GM19452 (cell line): ENCODE data around the gene ATP6V1C2.
"Not testable (repeated sequence)": the region's sequence is repeated elsewhere in the genome, so short reads cannot be mapped to it uniquely, and the experiment has no call there.

Source experiments
- ATAC-seq: cut with Tn5 transposase; IDR thresholded peaks from one replicate; pipeline ENCODE4 v1.9.1; 2021; ENCODE audit not compliant: unreplicated experiment

The ATP6V1C2 gene

DNA sequence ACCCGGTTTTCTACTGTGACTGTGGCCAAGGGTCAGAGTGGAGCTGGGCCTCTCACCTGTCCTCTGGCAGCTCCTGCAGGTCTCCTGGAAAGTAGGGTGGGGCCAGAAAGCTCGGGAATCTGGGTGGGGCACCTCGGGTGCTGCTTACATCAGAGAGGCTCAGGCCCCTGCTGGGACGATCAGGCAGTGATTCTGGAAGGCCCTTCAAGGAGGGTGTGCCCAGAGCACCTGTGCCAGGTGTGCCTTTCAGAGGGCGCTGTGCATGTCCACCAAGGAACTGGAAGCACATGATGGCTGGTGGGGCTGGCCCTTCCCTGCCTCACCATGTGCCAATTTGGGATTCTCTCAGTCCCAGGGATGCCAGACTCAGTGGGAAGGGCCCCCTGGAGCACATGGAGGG, 44.0 kb downstream of the ATP6V1C2 start:
- no peak for ATAC-seq

DNA sequence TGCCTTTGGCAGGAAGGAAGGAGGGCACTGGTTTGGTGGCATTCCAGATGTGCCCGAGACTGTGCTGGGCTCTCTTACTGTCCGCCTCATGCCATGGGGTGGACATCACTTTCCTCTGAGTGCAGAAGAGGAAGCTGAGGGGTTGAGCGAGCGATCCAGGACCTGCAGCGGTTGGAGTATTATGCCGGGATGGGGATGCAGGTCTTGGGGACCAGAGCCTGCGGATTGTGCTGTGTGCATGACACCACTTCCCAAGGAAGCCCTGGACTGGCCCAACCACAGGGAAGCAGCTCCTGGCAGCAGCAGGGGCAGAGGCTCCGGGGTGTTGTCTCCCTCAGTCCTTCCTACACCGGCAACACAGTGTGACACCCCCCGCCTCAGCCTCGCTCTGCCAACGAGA, 44.5 kb downstream of the ATP6V1C2 start:
- no peak for ATAC-seq

DNA sequence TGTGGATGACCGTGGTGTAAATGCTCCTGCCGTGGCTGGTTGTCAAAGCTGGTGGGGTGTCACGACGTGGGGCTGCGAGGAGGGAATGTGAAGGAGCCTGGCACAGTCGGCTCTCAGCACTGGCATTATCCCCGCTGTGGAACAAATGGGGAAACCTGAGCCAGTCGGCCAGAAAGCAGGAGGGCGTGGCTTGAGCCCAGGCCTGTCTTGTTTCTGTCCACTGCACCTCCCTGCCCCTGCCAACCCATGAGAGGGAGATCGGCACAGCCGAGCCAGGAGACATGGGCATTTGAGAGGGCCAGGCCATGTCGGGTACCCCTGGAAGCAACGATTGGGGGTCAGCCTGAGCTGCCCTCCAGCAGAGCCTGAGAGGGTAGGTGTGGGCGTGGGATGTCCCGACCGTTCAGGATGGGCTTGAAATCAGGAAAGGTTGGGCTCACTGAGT, 46.7 kb downstream of the ATP6V1C2 start:
- ATAC-seq: no peak

DNA sequence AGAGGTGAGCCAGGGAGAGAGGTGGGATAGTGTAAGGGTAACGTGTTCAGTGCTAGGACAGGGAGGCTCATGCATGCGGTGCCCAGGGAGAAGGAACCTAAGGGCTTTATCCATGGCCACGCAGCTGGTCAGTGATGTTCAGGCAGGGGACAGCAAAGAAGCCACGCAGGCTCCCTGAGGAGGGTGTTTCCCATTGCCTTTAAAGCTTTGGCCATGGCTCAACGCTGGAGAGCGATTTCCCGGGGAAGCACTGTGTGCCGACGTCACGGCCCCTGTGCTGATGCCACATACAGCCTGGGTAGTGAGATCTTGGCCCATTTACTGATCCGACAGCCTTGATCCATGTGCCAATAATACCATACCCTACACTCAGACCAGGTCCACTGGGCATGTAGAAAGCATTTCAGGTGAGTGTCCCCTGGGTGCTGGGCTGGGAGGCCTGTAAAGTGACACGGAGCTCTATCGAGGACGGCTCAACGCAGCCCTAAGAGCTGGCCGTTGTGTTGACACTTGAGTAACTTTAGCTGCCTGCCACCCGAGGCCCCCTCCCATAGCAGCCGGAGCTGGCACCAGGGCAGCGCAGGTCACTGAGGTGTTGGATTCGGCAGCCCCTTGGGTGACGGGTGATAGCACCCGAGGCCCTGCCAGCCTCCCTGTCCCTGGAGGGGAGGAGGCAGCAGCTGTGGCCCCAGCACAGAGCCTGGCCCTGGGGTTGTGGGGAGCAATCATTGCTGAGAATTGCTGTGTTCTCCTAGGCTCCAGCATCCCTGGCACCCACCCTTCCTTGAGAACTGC, 49.7 kb downstream of the ATP6V1C2 start:
- ATAC-seq: no peak

DNA sequence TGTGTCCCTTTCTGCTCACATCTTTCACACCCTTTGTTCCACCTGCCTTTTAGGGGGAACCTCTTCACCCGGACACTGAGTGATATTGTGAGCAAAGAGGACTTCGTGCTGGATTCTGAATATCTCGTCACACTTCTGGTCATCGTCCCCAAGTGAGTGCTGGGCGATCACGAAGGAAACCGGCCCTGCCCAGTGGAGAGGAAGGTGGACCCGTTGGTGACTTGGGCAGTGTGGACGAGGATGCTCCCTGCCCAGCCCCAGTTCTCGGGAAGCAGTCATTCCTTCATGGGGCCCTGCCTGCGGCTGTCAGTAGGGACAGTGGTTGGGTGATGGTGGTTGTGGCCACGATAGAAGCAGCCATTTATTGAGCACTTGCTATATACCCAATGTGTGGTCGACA, 50.4 kb downstream of the ATP6V1C2 start:
- no peak for ATAC-seq

DNA sequence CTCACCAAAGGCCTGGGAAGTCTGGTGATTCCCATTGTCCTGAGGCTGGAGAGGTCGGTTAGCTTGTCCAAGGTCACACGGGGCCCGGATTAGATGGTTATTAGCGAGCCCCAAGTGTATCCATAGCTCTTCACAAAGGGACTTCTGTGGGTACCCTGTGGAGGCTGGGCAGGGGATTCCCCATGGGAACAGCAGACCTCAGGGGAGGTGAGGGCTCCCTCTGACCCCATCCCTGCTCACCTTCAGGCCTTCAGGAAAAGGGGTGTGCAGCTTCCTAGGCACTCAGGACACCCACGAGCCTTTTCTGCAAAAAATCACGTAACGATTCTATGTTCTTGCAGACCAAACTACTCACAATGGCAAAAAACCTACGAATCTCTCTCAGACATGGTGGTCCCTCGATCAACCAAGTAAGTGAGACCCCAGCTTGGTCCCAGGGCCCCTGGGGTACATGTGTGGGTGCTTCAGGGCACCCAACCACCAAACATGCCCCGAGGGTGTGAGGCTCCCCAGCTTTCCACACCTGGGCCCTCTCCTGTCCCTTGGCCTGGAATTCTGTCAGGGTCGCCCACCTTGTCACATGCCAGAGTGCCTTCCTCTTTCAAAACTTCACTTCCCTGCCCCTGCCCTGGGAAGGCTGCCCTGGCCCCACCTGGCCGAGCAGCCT, 50.9 kb downstream of the ATP6V1C2 start:
- no peak for ATAC-seq

DNA sequence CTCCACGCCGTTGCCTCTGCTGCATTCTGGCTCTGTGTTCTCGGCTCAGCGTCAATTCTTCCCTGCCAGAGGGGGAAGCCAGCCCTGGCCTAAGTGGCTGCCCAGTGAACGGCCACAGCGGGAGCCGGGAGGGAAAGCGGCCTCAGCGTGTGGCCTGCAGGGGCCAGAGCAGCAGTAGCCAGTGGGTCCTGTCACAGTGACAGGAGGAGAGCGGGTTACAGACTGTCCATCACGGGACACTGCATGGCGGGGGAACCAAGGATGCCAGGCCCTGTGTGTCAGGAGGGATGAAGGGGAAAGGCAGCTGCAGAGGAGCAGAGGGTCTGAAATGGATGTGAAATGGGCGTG, 51.4 kb downstream of the ATP6V1C2 start:
- ATAC-seq: no peak

DNA sequence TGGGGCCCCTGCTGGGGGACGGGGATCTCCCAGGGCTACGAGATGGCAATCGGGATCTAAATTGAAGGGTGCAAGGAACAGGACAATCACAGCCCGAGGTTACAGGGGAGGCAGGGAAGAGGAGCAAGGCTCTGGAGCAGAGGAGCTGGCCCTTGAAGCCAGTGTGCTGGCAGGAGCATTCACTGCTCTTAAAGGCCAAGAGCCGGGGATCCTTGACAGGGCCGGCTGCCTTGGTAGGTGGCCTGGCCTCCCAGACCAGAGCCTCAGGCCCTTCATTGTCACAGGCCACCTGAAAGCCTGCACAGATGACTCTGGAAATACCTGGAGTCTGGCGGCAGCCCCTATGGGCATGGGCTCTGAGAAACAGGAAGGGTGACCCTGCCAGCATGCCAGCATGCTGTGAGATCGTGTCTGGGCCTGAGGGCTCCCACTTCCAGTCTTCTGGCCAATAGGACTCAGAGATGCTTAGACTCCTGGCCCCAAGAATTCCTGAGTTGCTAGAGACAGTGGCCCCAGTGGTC, 52.5 kb downstream of the ATP6V1C2 start:
- ATAC-seq: no peak

DNA sequence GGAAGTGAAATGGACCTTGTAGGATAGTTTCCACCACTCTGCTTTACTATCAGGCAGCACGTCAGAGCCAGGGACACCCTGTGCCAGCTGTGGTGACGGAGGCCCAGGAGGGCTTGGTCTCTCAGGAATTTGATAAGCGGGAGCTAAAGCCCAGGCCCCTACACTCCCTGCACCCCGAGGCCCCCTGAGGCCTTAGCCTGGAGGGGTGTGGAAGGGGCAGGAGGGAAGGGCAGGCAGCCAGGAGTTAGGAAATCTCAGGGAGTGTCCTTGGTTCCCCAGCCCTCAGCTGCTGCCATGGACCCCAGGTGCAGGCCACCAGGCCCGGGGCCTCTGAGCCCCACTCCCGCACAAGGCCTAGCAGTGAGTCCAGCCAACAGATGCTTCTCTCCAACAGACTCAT, 53.0 kb downstream of the ATP6V1C2 start:
- ATAC-seq: no peak

DNA sequence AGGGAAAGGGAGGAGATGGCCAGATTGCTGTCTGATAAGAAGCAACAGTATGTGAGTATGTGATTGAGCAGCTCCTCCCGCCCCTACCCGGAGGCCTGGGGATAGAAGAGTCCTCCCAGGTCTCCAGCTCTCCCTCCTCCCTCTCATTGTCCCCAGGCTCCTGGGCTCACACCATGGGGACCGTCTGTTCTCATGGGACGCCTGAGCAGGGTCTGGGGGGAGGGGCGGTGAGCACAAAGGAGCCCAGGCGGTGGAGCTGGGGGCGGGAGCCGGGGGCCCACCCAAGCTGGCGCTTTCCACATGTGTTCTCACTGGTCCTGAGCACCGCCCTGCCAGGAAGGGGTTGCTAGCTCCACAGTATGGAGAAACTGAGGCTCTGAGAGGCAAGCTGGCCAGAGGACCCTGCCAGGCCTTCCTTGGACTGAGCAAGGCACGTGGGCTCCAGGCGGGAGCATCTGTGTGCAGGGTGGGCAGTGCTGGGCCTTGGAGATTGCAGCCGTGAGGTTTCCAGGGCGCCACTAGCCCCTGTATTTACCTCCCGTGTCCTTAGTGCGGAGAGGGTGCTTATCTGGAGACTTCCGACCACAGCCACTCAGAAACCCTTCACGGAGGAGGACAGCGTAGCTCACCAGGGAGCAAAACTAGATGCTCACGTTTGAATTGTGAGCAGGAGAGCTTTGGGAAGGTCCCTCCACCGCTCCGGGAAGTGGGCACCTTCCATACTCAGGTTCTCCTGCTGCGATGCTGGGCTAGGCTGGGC, 53.8 kb downstream of the ATP6V1C2 start:
- no peak for ATAC-seq

DNA sequence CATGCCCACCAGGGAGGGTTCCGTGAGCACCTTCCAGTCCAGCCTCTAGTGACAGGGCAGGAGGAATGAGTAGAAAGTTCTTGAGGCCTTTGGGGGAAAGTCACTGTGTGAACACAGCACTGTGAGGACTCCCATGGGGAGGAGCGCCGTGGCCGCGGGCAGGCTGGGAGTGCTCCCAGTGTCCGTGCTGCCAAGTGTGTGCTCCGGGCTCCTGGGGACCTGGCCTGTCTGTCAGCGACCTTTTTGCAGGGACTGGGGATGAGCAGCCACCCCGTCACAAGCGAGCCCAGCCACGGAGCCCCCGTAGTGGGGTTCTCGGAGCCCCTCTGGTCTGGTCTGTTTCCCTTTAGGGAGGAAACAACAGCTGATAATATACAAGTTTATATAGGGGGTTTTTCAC, 54.4 kb downstream of the ATP6V1C2 start:
- no peak for ATAC-seq

DNA sequence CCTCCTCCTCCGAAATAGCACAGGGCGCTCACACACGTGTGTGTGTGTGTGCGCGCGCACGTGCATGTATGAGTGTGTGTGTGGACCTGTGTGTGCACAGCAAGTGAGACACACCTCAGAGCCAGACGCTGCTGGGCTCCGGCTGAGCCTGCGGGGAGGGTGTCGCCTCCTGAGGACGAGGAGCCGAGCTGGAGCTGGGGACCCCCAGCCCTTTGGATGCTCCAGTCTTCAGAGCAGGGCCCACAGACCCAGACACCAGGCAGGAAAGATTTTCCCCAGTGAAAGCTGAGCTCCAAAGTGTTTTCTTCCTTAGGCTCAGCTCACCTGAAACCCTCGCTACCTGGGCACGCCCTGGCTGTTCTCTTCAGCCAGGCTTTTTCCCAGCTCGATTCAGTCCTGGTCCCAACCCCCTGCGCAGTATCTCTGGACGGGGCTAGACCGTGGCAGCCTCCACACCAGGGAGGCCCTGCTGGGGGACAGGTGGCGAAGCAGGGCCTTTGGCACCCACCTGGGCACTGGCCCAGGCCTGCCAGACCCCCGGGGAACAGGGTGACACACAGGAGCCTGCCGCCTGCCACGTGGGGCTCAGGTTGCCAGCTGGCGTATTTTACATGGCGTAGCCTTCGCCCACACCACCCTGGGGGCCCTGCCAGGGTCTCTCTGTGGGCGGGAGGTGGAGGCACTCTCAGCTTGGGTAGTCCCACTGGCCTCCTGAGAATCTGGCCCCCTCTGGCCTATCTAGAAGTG, 55.0 kb downstream of the ATP6V1C2 start:
- ATAC-seq: no peak

DNA sequence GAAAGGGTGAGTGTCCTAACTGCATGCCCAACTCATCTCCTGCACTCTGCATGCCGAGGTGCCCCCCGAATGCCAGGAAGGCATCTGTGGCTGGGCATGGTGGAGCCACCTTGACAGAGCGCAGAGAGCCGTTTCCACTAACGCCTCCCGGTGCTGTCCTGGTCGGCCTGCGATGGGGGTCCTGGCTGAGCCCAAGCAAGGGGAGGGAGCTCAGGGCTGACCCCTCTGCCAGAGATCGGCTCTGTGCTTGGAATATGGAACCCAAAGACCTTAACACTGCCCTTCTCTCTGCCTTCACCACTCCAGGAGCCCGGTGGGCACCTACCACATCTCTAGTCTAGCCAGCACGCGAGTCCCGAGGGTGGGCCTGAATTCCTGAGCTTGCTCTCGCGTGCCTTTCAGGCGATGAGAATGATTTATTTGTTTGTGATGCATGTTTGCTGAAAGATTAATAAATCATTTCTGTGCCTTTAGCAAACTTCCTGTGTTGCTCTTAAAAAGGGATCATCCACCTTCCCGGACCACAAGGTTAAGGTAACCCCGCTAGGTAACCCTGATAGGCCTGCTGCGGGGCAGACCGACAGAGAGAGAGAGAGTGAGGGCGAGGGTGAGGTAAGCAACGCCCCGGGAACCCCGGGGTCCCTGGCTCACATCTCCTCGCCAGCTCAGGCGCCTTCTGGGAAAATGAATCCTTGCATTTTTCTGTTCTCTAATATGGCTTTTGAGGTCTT, 55.8 kb downstream of the ATP6V1C2 start:
- no peak for ATAC-seq

DNA sequence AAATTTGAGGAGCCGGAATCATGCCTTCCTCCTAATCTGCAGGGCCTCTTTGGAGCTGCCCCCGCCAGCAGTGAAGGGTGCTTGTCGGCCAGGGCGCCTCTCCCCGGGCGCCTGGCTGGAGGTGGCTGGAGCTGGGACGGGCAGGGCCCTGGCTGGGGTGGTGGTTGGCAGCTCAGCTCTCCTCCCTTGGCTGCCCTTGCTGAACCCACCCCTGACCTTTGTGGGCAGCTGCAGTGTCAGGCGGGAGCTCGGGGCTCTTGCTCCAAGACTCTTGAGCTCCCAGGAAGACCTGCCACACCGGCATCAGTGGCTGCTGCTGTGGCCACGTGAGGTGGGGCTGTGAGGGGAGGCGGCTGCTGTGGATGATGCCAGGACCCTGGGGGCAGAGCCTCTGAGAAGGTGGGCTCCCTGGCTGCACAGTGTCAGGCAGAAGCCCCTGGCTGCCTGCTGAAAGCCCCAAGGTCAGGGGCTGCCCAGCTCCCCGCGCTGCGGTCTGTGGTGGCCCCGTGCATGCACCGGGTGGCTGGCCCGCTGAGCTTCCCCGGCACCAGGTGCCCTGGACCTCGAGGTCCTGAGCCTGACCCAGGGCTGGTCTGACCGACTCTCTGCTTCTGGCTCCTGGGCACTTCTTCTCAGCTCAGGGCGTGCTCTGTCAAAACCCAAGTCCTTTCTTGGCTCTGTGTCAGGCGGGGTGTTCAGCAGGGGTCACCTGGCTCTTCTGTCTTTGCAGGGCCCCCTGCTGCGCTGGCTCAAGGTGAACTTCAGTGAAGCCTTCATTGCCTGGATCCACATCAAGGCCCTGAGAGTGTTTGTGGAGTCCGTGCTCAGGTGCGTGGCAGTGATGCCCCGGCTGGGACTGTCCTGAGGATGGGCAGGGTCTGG, 56.7 kb downstream of the ATP6V1C2 start:
- no peak for ATAC-seq

DNA sequence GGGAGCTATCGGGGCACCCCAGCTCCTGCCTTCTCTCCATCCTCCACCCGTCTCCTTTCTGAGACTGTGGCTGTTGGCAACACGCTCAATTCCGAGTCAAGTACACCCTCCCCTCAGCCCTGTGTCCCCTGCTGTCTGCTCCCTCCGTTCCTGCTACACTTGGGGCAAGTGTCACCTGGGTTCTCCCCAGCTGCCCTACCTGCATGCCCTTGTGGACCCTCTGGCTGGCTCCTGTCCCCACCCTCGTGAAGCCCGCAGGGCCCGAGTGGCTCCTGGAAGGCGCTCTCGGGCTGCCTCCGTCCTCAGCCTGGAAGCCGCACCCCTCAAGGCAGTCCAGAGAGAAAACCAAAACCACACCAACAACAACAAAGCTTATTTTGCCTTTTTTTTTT, 57.3 kb downstream of the ATP6V1C2 start:
- ATAC-seq: no peak

DNA sequence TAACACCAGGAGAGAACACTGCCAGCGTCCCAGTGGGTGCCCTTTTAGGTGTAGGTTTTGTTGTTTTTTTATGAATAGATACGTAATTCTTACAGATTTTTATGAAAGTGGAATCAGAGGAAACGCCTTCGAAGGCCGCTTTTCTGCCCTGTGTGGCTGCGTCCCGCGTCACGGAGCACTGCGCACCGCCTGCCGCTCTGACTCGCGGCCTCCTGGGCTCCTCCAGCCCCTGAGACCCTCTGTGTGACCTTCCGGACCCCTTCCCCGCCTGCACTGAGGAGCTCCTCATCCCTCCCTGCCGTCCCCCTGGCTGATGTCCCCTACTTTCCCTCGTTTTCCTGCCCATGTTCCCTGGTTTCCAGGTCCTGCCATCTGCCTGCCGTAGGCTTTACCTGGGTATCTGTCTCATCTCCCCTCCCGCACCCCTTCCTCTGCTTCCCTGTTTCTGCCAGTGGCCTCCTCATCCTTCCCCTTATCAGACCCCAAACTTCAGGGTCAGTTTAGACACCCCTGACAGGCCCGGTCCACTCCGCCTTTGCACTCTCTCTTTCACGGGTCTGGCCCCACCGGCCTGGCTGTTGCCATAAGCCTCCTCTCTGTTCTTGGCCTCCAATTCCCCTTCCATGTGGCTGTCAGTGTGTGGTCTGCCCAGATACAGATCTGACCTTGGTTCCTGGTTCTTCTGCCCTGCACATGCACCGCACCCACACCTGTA, 58.5 kb downstream of the ATP6V1C2 start:
- no peak for ATAC-seq

DNA sequence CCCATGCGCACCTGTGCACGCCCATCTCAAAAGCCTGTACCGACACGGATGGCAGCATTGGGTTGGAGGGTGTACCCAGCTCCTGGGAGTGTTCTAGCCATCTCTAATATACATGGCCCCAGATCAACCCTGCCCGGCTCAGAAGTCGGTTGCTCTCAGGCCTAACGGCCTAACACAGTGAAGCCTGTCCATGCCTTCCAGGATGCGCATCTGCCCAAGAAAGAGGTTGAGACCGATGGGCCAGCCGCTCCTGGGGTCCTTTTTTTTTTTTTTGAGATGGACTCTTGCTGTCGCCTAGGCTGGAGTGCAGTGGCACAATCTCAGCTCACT, 59.0 kb downstream of the ATP6V1C2 start:
- no peak for ATAC-seq

DNA sequence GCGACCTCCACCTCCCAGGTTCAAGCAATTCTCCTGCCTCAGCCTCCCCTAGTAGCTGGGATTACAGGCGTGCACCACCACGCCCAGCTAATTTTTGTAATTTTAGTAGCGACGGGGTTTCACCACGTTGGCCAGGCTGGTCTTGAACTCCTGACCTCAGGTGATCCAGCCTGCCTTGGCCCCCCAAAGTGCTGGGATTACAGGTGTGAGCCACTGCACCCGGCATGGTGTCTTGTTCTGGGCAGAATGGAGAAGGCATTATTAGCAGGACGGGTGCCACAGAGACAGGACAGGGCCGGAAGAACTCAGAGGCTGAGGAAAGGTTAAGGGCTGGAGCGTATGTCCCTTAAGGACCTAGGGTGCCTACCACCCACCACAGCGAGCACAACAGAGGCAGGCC, 59.4 kb downstream of the ATP6V1C2 start:
- ATAC-seq: not testable (repeated sequence)

DNA sequence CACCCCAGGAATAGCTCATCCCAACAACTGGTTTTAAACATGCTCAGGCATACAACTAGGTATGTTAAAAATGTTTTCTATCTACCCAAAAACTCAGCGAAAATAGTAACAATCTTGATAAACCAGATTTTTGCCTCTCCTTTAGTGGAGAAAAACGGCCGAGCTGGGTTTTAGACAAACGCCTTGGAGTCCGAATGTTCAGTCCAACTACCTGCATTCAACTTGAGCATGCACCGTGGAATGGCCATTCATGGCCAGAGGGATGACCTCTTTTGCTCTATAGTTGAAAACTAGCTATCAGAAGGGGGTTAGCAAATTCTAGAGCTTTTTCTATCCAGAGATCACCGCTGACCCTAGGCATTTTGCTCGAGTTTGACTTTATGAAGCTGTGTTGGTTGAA, 60.3 kb downstream of the ATP6V1C2 start:
- ATAC-seq: no peak
